ENCODE data around the gene SERPINE3.

SERPINE3 gene

GRCh38 chr13:51385114-51385513, 45.6 kb downstream of the SERPINE3 start:
- Histone ChIP-seq H2AFZ (ENCODE audit: low read length) (no peak overlapping the region), H3K4me2 (ENCODE audit: low read depth, low read length) (no peak overlapping the region), H3K9me2 (replicated peaks; ENCODE audit: insufficient read depth, low read length) (no peaks in the 10 kb centered on the region), H3K36me3 (replicated peaks; ENCODE audit: insufficient read depth, low read length) (no peaks in the 10 kb centered on the region), H3K27me3 (replicated peaks; ENCODE audit: insufficient read depth, low read length) (no peaks in the 10 kb centered on the region), H3F3A (ENCODE audit: insufficient read depth, low read length) (no peaks in the 10 kb centered on the region), H3K9ac (ENCODE audit: low read length) (no peak overlapping the region), H3K9me3 (replicated peaks; ENCODE audit: insufficient read depth, low read length) (no peaks in the 10 kb centered on the region), H3K27ac (ENCODE audit: low read length) (no peak overlapping the region), H3K4me1 (ENCODE audit: low read length) (no peaks in the 10 kb centered on the region), H3K79me2 (ENCODE audit: low read length) (no peaks in the 10 kb centered on the region; the same call in 1 of the 2 replicates), H3K4me3 (ENCODE audit: low read length) (no peak overlapping the region), H4K20me1 (ENCODE audit: insufficient read depth, low read length) (no peaks in the 10 kb centered on the region)
- no peak for TF ChIP-seq CTCF (IDR thresholded peaks at IDR 0.05; ENCODE audit: low read length)
- no peak for TF ChIP-seq EZH2 (optimal IDR thresholded peaks at IDR 0.05; ENCODE audit: low read depth, low read length)
- no peak for TF ChIP-seq EZH2phosphoT487 (IDR thresholded peaks at IDR 0.05; ENCODE audit: low read length)
- DNase-seq, result no peak

- Histone ChIP-seq H3K9me2 (replicated peaks; ENCODE audit: insufficient read depth, low read length) (no peaks in the 10 kb centered on the region), H3K4me1 (ENCODE audit: low read length) (no peaks in the 10 kb centered on the region), H3K9ac (ENCODE audit: low read length) (no peak overlapping the region), H2AFZ (ENCODE audit: low read length) (no peak overlapping the region), H3K9me3 (replicated peaks; ENCODE audit: insufficient read depth, low read length) (no peaks in the 10 kb centered on the region), H3F3A (ENCODE audit: insufficient read depth, low read length) (no peaks in the 10 kb centered on the region), H3K36me3 (replicated peaks; ENCODE audit: insufficient read depth, low read length) (no peaks in the 10 kb centered on the region), H3K4me3 (ENCODE audit: low read length) (no peak overlapping the region), H3K27ac (ENCODE audit: low read length) (no peak overlapping the region), H3K79me2 (ENCODE audit: low read length) (peaks cover 36% of the 10 kb centered on the region), H3K27me3 (replicated peaks; ENCODE audit: insufficient read depth, low read length) (no peaks in the 10 kb centered on the region), H3K4me2 (ENCODE audit: low read depth, low read length) (no peak overlapping the region), H4K20me1 (ENCODE audit: insufficient read depth, low read length) (no peaks in the 10 kb centered on the region)
- TF ChIP-seq CTCF (IDR thresholded peaks at IDR 0.05; ENCODE audit: low read length) (no peak), EZH2 (optimal IDR thresholded peaks at IDR 0.05; ENCODE audit: low read depth, low read length) (no peak), EZH2phosphoT487 (IDR thresholded peaks at IDR 0.05; ENCODE audit: low read length) (no peak)
- no peak for DNase-seq
Measured at GRCh38 chr13:51394724-51395123, 55.2 kb downstream of the SERPINE3 start.

- Histone ChIP-seq H3K9me3 (replicated peaks; ENCODE audit: insufficient read depth, low read length) (no peaks in the 10 kb centered on the region), H3K27ac (ENCODE audit: low read length) (no peak overlapping the region), H3F3A (ENCODE audit: insufficient read depth, low read length) (no peaks in the 10 kb centered on the region), H3K27me3 (replicated peaks; ENCODE audit: insufficient read depth, low read length) (no peaks in the 10 kb centered on the region), H3K79me2 (ENCODE audit: low read length) (peaks cover 42% of the 10 kb centered on the region), H3K9ac (ENCODE audit: low read length) (no peak overlapping the region), H3K4me3 (ENCODE audit: low read length) (no peak overlapping the region), H2AFZ (ENCODE audit: low read length) (no peak overlapping the region), H3K9me2 (replicated peaks; ENCODE audit: insufficient read depth, low read length) (no peaks in the 10 kb centered on the region), H3K36me3 (replicated peaks; ENCODE audit: insufficient read depth, low read length) (no peaks in the 10 kb centered on the region), H3K4me1 (ENCODE audit: low read length) (no peaks in the 10 kb centered on the region), H4K20me1 (ENCODE audit: insufficient read depth, low read length) (no peaks in the 10 kb centered on the region), H3K4me2 (ENCODE audit: low read depth, low read length) (no peak overlapping the region)
- DNase-seq, result no peak
- no peak for TF ChIP-seq EZH2 (optimal IDR thresholded peaks at IDR 0.05; ENCODE audit: low read depth, low read length)
- no peak for TF ChIP-seq EZH2phosphoT487 (IDR thresholded peaks at IDR 0.05; ENCODE audit: low read length)
- no peak for TF ChIP-seq CTCF (IDR thresholded peaks at IDR 0.05; ENCODE audit: low read length)
Measured at GRCh38 chr13:51396352-51396751, 56.9 kb downstream of the SERPINE3 start.

Measured in MM.1S (cell line).